CD14-positive monocyte (primary cell): ENCODE measurements around the gene LRP8. TPM values are rescaled to one million over a fixed set of nuclear protein-coding genes. Genes with fewer than 3 reads are reported as not detected.

ENCODE experiments used
- DNase-seq, 3 donors: peaks; one replicate each; pipeline ENCODE4 v3.0.0-alpha.2; 2011 to 2022
- H2AFZ ChIP-seq: 2 replicates; pipeline ENCODE4 v1.6.0; 2012; ENCODE audit warnings: mild to moderate bottlenecking, low read depth, low read length, inconsistent platforms; ENCODE audit not compliant: insufficient read depth, poor library complexity, severe bottlenecking
- H3K27ac ChIP-seq, 2 donors: 1 replicate in 1 of 2; 2 replicates in 1 of 2; pipeline ENCODE4 v1.5.1; 2012 to 2013; ENCODE audit warnings: low read length in 2 of 2, control low read depth in 1 of 2, inconsistent platforms in 1 of 2, low read depth in 1 of 2, mild to moderate bottlenecking in 1 of 2
- H3K27me3 ChIP-seq, 2 donors: one replicate each; pipeline versions ENCODE4 v1.6.0 to v1.6.1; 2011 to 2013; ENCODE audit warnings: low read length in 2 of 2; ENCODE audit not compliant: control insufficient read depth in 2 of 2, insufficient read depth in 2 of 2
- H3K36me3 ChIP-seq, 2 donors: replicated peaks in 1 of 2; 1 replicate in 1 of 2; 2 replicates in 1 of 2; pipeline versions ENCODE4 v1.5.1 to v1.6.1; 2012 to 2013; ENCODE audit warnings: low read length in 2 of 2, control low read depth in 1 of 2, inconsistent platforms in 1 of 2, mild to moderate bottlenecking in 1 of 2; ENCODE audit not compliant: insufficient read depth in 2 of 2, control insufficient read depth in 1 of 2
- H3K4me1 ChIP-seq, 2 donors: 1 replicate in 1 of 2; 2 replicates in 1 of 2; pipeline versions ENCODE4 v1.5.1 to v1.6.1; 2012 to 2013; ENCODE audit warnings: low read length in 2 of 2, control low read depth in 1 of 2, inconsistent platforms in 1 of 2, mild to moderate bottlenecking in 1 of 2, moderate library complexity in 1 of 2; ENCODE audit not compliant: insufficient read depth in 2 of 2, control insufficient read depth in 1 of 2
- H3K4me2 ChIP-seq: replicated peaks from 2 replicates; pipeline ENCODE3; 2012; ENCODE audit warnings: low read length, moderate library complexity, mild to moderate bottlenecking; ENCODE audit not compliant: poor library complexity, severe bottlenecking; ENCODE audit errors: extremely low read depth
- H3K4me3 ChIP-seq, 3 experiments: fragments of 200-600 bp in 1 of 3; sonication (generic) in 1 of 3; replicated peaks in 1 of 3; 1 replicate in 2 of 3; 2 replicates in 1 of 3; pipeline ENCODE4 v1.5.1; 2011 to 2013; ENCODE audit warnings: low read length in 3 of 3, mild to moderate bottlenecking in 3 of 3, control low read depth in 2 of 3, low read depth in 2 of 3, inconsistent platforms in 1 of 3, moderate library complexity in 1 of 3
- H3K79me2 ChIP-seq: 2 replicates; pipeline ENCODE4 v1.6.0; 2012; ENCODE audit warnings: mild to moderate bottlenecking, control low read depth, inconsistent platforms, low read length, moderate library complexity; ENCODE audit not compliant: insufficient read depth
- H3K9ac ChIP-seq: 2 replicates; pipeline ENCODE4 v1.6.0; 2017; ENCODE audit warnings: low read length, mild to moderate bottlenecking; ENCODE audit not compliant: insufficient read depth, poor library complexity, severe bottlenecking
- H3K9me3 ChIP-seq, 2 donors: replicated peaks in 1 of 2; 1 replicate in 1 of 2; 2 replicates in 1 of 2; pipeline versions ENCODE4 v1.5.1 to v1.6.1; 2012 to 2013; ENCODE audit warnings: low read length in 2 of 2, control low read depth in 1 of 2; ENCODE audit not compliant: control insufficient read depth in 1 of 2, insufficient read depth in 1 of 2
- H4K20me1 ChIP-seq: 2 replicates; pipeline ENCODE4 v1.6.0; 2012; ENCODE audit warnings: mild to moderate bottlenecking, low read length, control low read depth, moderate library complexity; ENCODE audit not compliant: insufficient read depth
- H3K27ac Mint-ChIP-seq, 7 donors: one replicate each; pipeline ENCODE4 v1.8.0; 2020; ENCODE audit warnings: mild to moderate bottlenecking in 7 of 7, mixed read lengths in 7 of 7, moderate library complexity in 6 of 7, inconsistent platforms in 2 of 7
- H3K27me3 Mint-ChIP-seq, 3 donors: one replicate each; pipeline ENCODE4 v1.8.0; 2021 to 2022; ENCODE audit warnings: low read depth in 3 of 3, mild to moderate bottlenecking in 3 of 3, mixed read lengths in 3 of 3, moderate library complexity in 3 of 3, inconsistent platforms in 1 of 3
- H3K36me3 Mint-ChIP-seq, 2 donors: one replicate each; pipeline ENCODE4 v1.8.0; 2020; ENCODE audit warnings: mixed read lengths in 2 of 2, inconsistent platforms in 1 of 2, mild to moderate bottlenecking in 1 of 2
- H3K4me1 Mint-ChIP-seq: one replicate; pipeline ENCODE4 v1.8.0; 2020; ENCODE audit warnings: mild to moderate bottlenecking, mixed read lengths
- H3K4me3 Mint-ChIP-seq, 2 donors: one replicate each; pipeline ENCODE4 v1.8.0; 2020; ENCODE audit warnings: mild to moderate bottlenecking in 2 of 2, mixed read lengths in 2 of 2, moderate library complexity in 1 of 2
- H3K9me3 Mint-ChIP-seq, 7 donors: one replicate each; pipeline ENCODE4 v1.8.0; 2020 to 2022; ENCODE audit warnings: mixed read lengths in 7 of 7, mild to moderate bottlenecking in 6 of 7, moderate library complexity in 6 of 7, inconsistent platforms in 2 of 7
- CTCF ChIP-seq: fragments of 200-600 bp; IDR thresholded peaks from one replicate; pipeline ENCODE4 v1.8.0; 2022; ENCODE audit warnings: antibody characterized with exemption, mild to moderate bottlenecking
- WGBS: methylation state at CpG from one replicate; pipeline ENCODE4 v1.1.5; 2013; ENCODE audit warnings: missing lambda C conversion rate; ENCODE audit not compliant: insufficient coverage; 5-methylcytosine and 5-hydroxymethylcytosine counted together
- intact Hi-C, 2 donors: fragments of 100-400 bp; cut with micrococcal nuclease; formaldehyde crosslinking; loops; one replicate each; pipeline versions ENCODE4 v1.15.0 to v1.15.1; 2023
- polyA plus RNA-seq, 3 donors: library from polyadenylated mRNA; depleted of rRNA in 1 of 3; unstranded in 2 of 3; stranded (reverse) in 1 of 3; fragments of 300-500 nt in 2 of 3; fragments of >200 nt in 1 of 3; fragmentation: Illumina TruSeq in 2 of 3; gene quantifications; 1 replicate in 2 of 3; 2 replicates in 1 of 3; pipeline ENCODE4 v1.2.3, GENCODE V29; 2012 to 2021

Gene LRP8
- polyA plus RNA-seq, 3 donors = 0.76 to 11.3 (median 0.95) TPM

- Mint-ChIP-seq H3K4me3 (no peak overlapping the region), H3K27ac (no peak overlapping the region), H3K36me3 (peaks cover 0 to under 1% of the 10 kb centered on the region in 2 donors), H3K27me3 (peaks cover 3 to 10% (median 4%) of the 10 kb centered on the region in 3 donors), H3K4me1 (peaks cover 6% of the 10 kb centered on the region), H3K9me3 (peaks cover 0 to 5% (median 0%) of the 10 kb centered on the region in 7 donors)
- 89% methylated on average over 3 of the region's 5 CpGs for WGBS
- no peaks in the 10 kb centered on the region for H3K79me2 ChIP-seq
- peaks cover 4 to 5% of the 10 kb centered on the region in 2 donors for H3K4me1 ChIP-seq
- no peak for DNase-seq
- no peaks in the 10 kb centered on the region for H3K36me3 ChIP-seq
- intact Hi-C loops = no loop called here
- no peak overlapping the region for H3K4me3 ChIP-seq
- TF ChIP-seq CTCF = no peak
- no peaks in the 10 kb centered on the region for H3K27me3 ChIP-seq
- H3K9me3 ChIP-seq = no peaks in the 10 kb centered on the region
- H3K9ac ChIP-seq = no peak overlapping the region
- H2AFZ ChIP-seq = no peak overlapping the region
- no peak overlapping the region for H3K27ac ChIP-seq
- no peak overlapping the region for H3K4me2 ChIP-seq
- no peaks in the 10 kb centered on the region for H4K20me1 ChIP-seq
Observed at GRCh38 chr1:53337499-53337898, 9.6 kb upstream of the LRP8 start.

DNA sequence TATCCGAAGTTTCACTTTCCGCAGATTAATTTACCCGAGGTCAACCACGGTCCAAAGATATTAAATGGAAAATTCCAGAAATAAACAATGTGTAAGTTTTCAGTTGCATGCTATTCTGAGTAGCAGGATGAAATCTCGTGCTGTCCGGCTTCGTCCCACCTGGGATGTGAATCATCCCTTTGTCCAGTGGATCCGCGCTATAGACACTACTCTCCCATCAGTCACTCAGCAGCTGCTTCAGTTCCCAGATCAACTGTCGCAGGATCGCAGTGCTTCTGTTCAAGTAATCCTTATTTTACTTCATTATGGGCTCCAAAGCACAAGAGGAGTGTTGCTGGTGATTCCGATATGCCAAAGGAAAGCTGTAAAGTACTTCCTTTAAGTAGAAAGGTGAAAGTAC is 8.3 kb upstream of the LRP8 start:
- Mint-ChIP-seq H3K4me3 (no peak overlapping the region), H3K27ac (no peak overlapping the region), H3K27me3 (peaks cover 3 to 14% (median 6%) of the 10 kb centered on the region in 3 donors), H3K4me1 (peaks cover 10% of the 10 kb centered on the region), H3K9me3 (peaks cover 0 to 1% (median 0%) of the 10 kb centered on the region in 7 donors), H3K36me3 (peaks cover 4 to 5% of the 10 kb centered on the region in 2 donors)
- Histone ChIP-seq H2AFZ (no peak overlapping the region), H3K4me3 (no peak overlapping the region), H3K4me2 (no peak overlapping the region), H3K4me1 (peaks cover 8 to 9% of the 10 kb centered on the region in 2 donors), H3K79me2 (no peaks in the 10 kb centered on the region), H4K20me1 (no peaks in the 10 kb centered on the region), H3K36me3 (no peaks in the 10 kb centered on the region), H3K9me3 (no peaks in the 10 kb centered on the region), H3K27me3 (no peaks in the 10 kb centered on the region), H3K27ac (no peak overlapping the region), H3K9ac (no peak overlapping the region)
- no peak for TF ChIP-seq CTCF
- no peak for DNase-seq
- WGBS = 100% methylated on average over 5 of the region's 12 CpGs
- intact Hi-C loops = no loop called here
